HG03135 (cell line): ENCODE results near the gene CDC42EP4.
A peak's percentile ranks its signal among the peaks of the same experiment; 100 is the strongest.

Experiments
- ATAC-seq: cut with Tn5 transposase; IDR thresholded peaks from one replicate; pipeline ENCODE4 v1.9.1; 2021; ENCODE audit warnings: mild to moderate bottlenecking, moderate library complexity; ENCODE audit not compliant: unreplicated experiment

CDC42EP4 gene

GRCh38 chr17:73311781-73312641 lies at the start of gene CDC42EP4:
CDC42EP4 (minus strand) TSS chr17:73312001; CDS start chr17:73286500, 25,501 bp downstream.
- peak; percentile 91 for ATAC-seq

- no peak for ATAC-seq
Measured at GRCh38 chr17:73360961-73361761, 49.4 kb upstream of the CDC42EP4 start.

GRCh38 chr17:73359987-73360410 lies 48.2 kb upstream of the CDC42EP4 start:
- ATAC-seq = no peak

GRCh38 chr17:73359352-73359751 lies 47.6 kb upstream of the CDC42EP4 start:
- ATAC-seq = no peak

- ATAC-seq = no peak
Measured at GRCh38 chr17:73358668-73359067, 46.9 kb upstream of the CDC42EP4 start.

GRCh38 chr17:73357981-73358380 lies 46.2 kb upstream of the CDC42EP4 start:
- ATAC-seq = no peak

GRCh38 chr17:73357318-73357717 lies 45.5 kb upstream of the CDC42EP4 start:
- ATAC-seq = no peak

- no peak for ATAC-seq
Measured at GRCh38 chr17:73356561-73357170, 44.9 kb upstream of the CDC42EP4 start.

- no peak for ATAC-seq
Measured at GRCh38 chr17:73354423-73355284, 42.9 kb upstream of the CDC42EP4 start.

GRCh38 chr17:73352261-73352660 lies 40.5 kb upstream of the CDC42EP4 start:
- ATAC-seq = no peak

GRCh38 chr17:73351764-73352163 lies 40.0 kb upstream of the CDC42EP4 start:
- no peak for ATAC-seq

GRCh38 chr17:73350864-73351263 lies 39.1 kb upstream of the CDC42EP4 start:
- no peak for ATAC-seq

- ATAC-seq = no peak
Measured at GRCh38 chr17:73349647-73350046, 37.8 kb upstream of the CDC42EP4 start.

GRCh38 chr17:73349138-73349537 lies 37.3 kb upstream of the CDC42EP4 start:
- no peak for ATAC-seq

- ATAC-seq = no peak
Measured at GRCh38 chr17:73348829-73349095, 37.0 kb upstream of the CDC42EP4 start.

GRCh38 chr17:73348018-73348828 lies 36.4 kb upstream of the CDC42EP4 start:
- no peak for ATAC-seq

- ATAC-seq = no peak
Measured at GRCh38 chr17:73347351-73347750, 35.5 kb upstream of the CDC42EP4 start.

GRCh38 chr17:73346501-73347162 lies 34.8 kb upstream of the CDC42EP4 start:
- no peak for ATAC-seq

GRCh38 chr17:73343739-73344454 lies 32.1 kb upstream of the CDC42EP4 start:
- ATAC-seq = no peak
